GM13976 (cell line): Measurements from ENCODE around the gene AIFM3.

Experiments used
- DNase-seq: peaks from one replicate; pipeline ENCODE4 v3.0.0; 2012; ENCODE audit warnings: low spot score
- CTCF ChIP-seq: IDR thresholded peaks from 2 replicates; pipeline ENCODE4 v1.5.1; 2012; ENCODE audit warnings: borderline replicate concordance, mild to moderate bottlenecking; ENCODE audit not compliant: insufficient read depth; ENCODE audit errors: extremely low read depth, missing control alignments, control extremely low read depth
- in situ Hi-C: fragments of 300-500 bp; cut with MboI; formaldehyde crosslinking; loops from one replicate; pipeline ENCODE4 v1.12.0; 2022; ENCODE audit warnings: low sequenced_read_pairs, mixed read lengths, inconsistent platforms; ENCODE audit not compliant: unreplicated experiment

The AIFM3 gene

GRCh38 chr22:20959578-20960461 lies 7.2 kb upstream of the AIFM3 start:
- DNase-seq = no peak
- no peak for TF ChIP-seq CTCF
- in situ Hi-C loops = no loop called here

GRCh38 chr22:20960609-20961008 lies 6.4 kb upstream of the AIFM3 start:
- TF ChIP-seq CTCF = no peak
- in situ Hi-C loops = no loop called here
- no peak for DNase-seq

GRCh38 chr22:20962491-20962945 lies 4.5 kb upstream of the AIFM3 start:
- TF ChIP-seq CTCF = no peak
- in situ Hi-C loops = no loop called here
- DNase-seq = no peak

GRCh38 chr22:20963201-20964052 lies 3.6 kb upstream of the AIFM3 start:
- no peak for TF ChIP-seq CTCF
- DNase-seq = no peak
- in situ Hi-C loops = no loop called here

GRCh38 chr22:20964090-20964798 lies 2.8 kb upstream of the AIFM3 start:
- TF ChIP-seq CTCF = no peak
- DNase-seq = no peak
- in situ Hi-C loops = no loop called here

- DNase-seq = no peak
- TF ChIP-seq CTCF = no peak
- in situ Hi-C loops = no loop called here
Observed at GRCh38 chr22:20964799-20965103, 2.3 kb upstream of the AIFM3 start.
